OCI-LY1 (cell line): Measurements from ENCODE around the gene PRR22.

Experiments used
- EZH2 ChIP-seq: fragments of 200-600 bp; sonication (generic), shearing (Covaris generic); IDR thresholded peaks from 2 replicates; pipeline ENCODE4 v1.8.0; 2017; ENCODE audit warnings: borderline replicate concordance, mixed run types, mild to moderate bottlenecking, antibody characterized with exemption, low read length, moderate library complexity, mixed read lengths
- TF ChIP-seq, protein P1 (sequence below): fragments of 200-600 bp; sonication (generic), shearing (Covaris generic); IDR thresholded peaks from 2 replicates; pipeline ENCODE4 v1.5.1; 2017; ENCODE audit warnings: mild to moderate bottlenecking, antibody characterized with exemption, low read length, moderate library complexity, mixed read lengths

- TF ChIP-seq, protein P1, sequence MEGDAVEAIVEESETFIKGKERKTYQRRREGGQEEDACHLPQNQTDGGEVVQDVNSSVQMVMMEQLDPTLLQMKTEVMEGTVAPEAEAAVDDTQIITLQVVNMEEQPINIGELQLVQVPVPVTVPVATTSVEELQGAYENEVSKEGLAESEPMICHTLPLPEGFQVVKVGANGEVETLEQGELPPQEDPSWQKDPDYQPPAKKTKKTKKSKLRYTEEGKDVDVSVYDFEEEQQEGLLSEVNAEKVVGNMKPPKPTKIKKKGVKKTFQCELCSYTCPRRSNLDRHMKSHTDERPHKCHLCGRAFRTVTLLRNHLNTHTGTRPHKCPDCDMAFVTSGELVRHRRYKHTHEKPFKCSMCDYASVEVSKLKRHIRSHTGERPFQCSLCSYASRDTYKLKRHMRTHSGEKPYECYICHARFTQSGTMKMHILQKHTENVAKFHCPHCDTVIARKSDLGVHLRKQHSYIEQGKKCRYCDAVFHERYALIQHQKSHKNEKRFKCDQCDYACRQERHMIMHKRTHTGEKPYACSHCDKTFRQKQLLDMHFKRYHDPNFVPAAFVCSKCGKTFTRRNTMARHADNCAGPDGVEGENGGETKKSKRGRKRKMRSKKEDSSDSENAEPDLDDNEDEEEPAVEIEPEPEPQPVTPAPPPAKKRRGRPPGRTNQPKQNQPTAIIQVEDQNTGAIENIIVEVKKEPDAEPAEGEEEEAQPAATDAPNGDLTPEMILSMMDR: no peak
- no peak for TF ChIP-seq EZH2
Measured at GRCh38 chr19:5827891-5828660, 43.5 kb upstream of the PRR22 start.
